Skin epidermis (tissue), 12 donors: ENCODE results near the gene TOGARAM2.

Source experiments
- H3K27ac ChIP-seq, 21 experiments: fragments of 200-600 bp; sonication (generic) in 11 of 21; one replicate each; pipeline ENCODE4 v1.5.0; 2020; ENCODE audit warnings: mild to moderate bottlenecking in 3 of 21, inconsistent platforms in 2 of 21, moderate library complexity in 2 of 21
- H3K4me3 ChIP-seq, 7 experiments: fragments of 200-600 bp; sonication (generic) in 2 of 7; one replicate each; pipeline ENCODE4 v1.5.0; 2020; ENCODE audit warnings: inconsistent platforms in 2 of 7, mild to moderate bottlenecking in 2 of 7, moderate library complexity in 1 of 7

TOGARAM2 gene

GRCh38 chr2:28995765-28996750 is 15.0 kb downstream of the TOGARAM2 start:
- Histone ChIP-seq H3K4me3 (no peak overlapping the region), H3K27ac (no peak overlapping the region)

GRCh38 chr2:28997237-28997846 is 16.2 kb downstream of the TOGARAM2 start:
- Histone ChIP-seq H3K27ac (no peak overlapping the region), H3K4me3 (no peak overlapping the region)

- Histone ChIP-seq H3K27ac (no peak overlapping the region), H3K4me3 (no peak overlapping the region)
Observed at GRCh38 chr2:28997847-28998735, 17.0 kb downstream of the TOGARAM2 start.

- Histone ChIP-seq H3K4me3 (no peak overlapping the region), H3K27ac (peak overlapping the region in 8 of 21 experiments; percentile 2 to 67 (median 44))
Observed at GRCh38 chr2:29000481-29000880, 19.4 kb downstream of the TOGARAM2 start.

GRCh38 chr2:29000956-29001355 is 19.9 kb downstream of the TOGARAM2 start:
- Histone ChIP-seq H3K27ac (peak overlapping the region in 9 of 21 experiments; percentile 2 to 67 (median 28)), H3K4me3 (no peak overlapping the region)

- Histone ChIP-seq H3K27ac (peak overlapping the region in 1 of 21 experiments; percentile 38), H3K4me3 (no peak overlapping the region)
Observed at GRCh38 chr2:29001806-29002205, 20.7 kb downstream of the TOGARAM2 start.

GRCh38 chr2:29004755-29005154 is 23.7 kb downstream of the TOGARAM2 start:
- no peak overlapping the region for H3K27ac ChIP-seq
- H3K4me3 ChIP-seq, result no peak overlapping the region

- Histone ChIP-seq H3K27ac (no peak overlapping the region), H3K4me3 (no peak overlapping the region)
Observed at GRCh38 chr2:29005331-29005730, 24.2 kb downstream of the TOGARAM2 start.

GRCh38 chr2:29006092-29006979 is 25.2 kb downstream of the TOGARAM2 start:
- H3K27ac ChIP-seq, result no peak overlapping the region
- no peak overlapping the region for H3K4me3 ChIP-seq

GRCh38 chr2:29006980-29007301 is 25.8 kb downstream of the TOGARAM2 start:
- Histone ChIP-seq H3K27ac (no peak overlapping the region), H3K4me3 (no peak overlapping the region)

GRCh38 chr2:29009270-29009669 is 28.2 kb downstream of the TOGARAM2 start:
- Histone ChIP-seq H3K4me3 (no peak overlapping the region), H3K27ac (peak overlapping the region in 14 of 21 experiments; percentile 0 to 96 (median 75))

GRCh38 chr2:29009711-29010677 is 28.9 kb downstream of the TOGARAM2 start:
- peak overlapping the region in 17 of 21 experiments; percentile 5 to 96 (median 70) for H3K27ac ChIP-seq
- H3K4me3 ChIP-seq, result no peak overlapping the region

- Histone ChIP-seq H3K4me3 (no peak overlapping the region), H3K27ac (peak overlapping the region in 17 of 21 experiments; percentile 11 to 96 (median 75))
Observed at GRCh38 chr2:29010946-29011345, 29.8 kb downstream of the TOGARAM2 start.

- Histone ChIP-seq H3K27ac (peak overlapping the region in 18 of 21 experiments; percentile 3 to 96 (median 72)), H3K4me3 (no peak overlapping the region)
Observed at GRCh38 chr2:29011418-29012060, 30.4 kb downstream of the TOGARAM2 start.

- Histone ChIP-seq H3K4me3 (no peak overlapping the region), H3K27ac (peak overlapping the region in 17 of 21 experiments; percentile 2 to 96 (median 75))
Observed at GRCh38 chr2:29012211-29012681, 31.1 kb downstream of the TOGARAM2 start.

GRCh38 chr2:29013057-29013780 is 32.1 kb downstream of the TOGARAM2 start:
- H3K27ac ChIP-seq, result peak overlapping the region in 12 of 21 experiments; percentile 1 to 96 (median 78)

More at GRCh38 chr2:29013057-29013780, 32.1 kb downstream of the TOGARAM2 start:
- H3K4me3 ChIP-seq, result no peak overlapping the region
